GM21367 (cell line): ENCODE measurements around the gene CORO2B.

ENCODE experiments used
- ATAC-seq: cut with Tn5 transposase; IDR thresholded peaks from one replicate; pipeline ENCODE4 v1.9.1; 2021; ENCODE audit not compliant: unreplicated experiment

CORO2B gene

DNA sequence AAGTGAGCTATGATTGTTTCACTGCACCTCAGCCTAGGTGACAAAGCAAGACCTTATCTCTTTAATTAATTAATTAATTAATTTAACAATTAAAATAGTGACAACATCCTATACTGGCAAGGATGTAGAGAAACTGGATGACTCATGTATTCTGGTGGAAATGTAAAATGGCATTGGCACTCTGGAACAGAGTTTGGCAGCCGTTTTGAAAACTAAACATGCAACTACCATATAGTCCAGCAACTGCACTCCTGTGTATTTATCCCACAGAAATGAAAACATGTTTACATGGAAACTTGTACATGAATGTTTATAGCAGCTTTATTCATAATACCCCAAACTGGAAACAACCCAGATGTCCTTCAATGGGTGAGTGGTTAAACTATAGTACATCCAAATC, 185.3 kb downstream of the CORO2B start:
- no peak for ATAC-seq

DNA sequence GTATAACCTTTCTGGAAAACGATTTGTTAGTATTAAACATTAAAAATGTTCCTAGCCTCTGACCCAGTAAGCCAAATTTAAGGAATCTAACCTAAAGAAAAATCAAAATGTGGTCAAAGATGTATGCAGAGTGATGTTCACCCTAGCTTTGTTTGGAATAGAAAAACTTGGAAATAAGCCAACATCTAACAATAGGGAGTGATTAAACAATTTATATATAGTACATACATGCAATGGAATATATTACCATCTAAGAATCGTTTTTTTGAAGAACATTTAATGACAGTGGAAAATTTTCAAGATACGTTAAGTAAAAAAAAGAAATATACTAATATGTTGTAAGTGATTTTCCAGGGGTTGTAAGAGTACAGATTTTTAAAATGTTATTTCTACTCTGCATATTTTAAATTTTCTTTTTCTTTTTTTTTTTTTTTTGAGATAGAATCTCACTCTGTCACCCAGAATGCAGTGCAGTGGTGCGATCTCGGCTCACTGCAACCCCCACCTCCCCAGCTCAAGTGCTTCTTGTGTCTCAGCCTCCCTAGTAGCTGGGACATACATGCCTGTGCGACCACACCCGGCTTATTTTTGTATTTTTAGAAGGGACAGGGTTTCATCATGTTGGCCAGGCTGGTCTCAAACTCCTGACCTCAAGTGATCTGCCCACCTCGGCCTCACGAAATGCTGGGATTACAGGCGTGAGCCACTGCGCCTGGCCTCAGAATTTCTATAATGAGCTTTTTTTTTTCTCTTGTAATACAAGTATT, 187.0 kb downstream of the CORO2B start:
- ATAC-seq: no peak

DNA sequence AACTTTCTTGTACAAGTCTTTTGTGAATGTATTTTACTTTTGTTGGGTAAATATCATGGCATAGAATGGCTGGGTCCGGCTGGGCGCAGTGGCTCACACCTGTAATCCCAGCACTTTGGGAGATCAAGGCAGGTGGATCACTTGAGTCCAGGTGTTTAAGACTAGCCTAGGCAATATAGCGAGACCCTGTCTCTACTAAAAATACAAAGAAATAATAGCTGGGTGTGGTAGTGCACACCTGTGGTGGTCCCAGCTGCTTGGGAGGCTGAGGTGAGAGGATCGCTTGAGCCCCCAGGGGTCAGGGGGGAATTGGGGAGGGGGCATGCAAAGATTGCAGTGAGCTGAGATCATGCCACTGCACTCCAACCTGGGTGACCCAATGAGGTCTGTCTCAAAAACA, 189.0 kb downstream of the CORO2B start:
- ATAC-seq: no peak

DNA sequence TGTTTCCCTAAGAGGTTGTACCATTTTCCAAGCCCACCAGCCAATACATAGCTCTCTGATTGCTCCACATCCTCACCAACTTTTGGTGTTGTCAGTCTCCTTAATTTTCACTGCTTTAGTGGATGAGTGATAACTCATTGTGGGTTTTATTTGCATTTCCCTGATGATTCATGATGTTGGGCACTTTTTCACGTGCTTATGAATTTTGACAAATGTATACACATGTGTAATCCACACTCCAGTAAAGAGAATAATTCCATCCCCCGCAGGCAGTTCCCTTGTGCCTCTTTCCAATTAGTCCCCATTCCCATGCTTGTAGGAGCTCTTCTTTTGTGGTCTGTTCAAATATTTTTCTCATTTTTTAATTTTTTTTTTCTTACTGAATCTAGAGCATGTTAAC, 189.5 kb downstream of the CORO2B start:
- no peak for ATAC-seq

DNA sequence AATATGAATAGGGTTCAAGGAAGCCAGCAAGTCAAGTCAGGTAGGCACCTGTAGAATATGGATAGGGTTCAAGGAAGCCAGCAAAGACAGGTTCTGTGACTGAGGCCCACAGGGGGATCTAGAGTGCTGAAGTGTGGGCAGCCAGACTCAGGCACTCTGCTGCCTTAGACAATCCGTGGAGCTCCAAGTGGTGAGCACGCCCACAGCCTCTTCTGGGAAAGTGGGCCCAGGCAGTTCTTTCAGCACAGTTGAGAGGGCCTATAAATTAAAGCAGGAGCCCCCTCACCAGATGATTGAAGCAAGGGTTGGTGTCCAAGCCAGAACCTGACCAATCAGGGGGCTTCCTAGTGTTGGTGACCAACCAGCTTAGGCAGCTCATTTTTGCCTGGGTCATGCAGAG, 190.9 kb downstream of the CORO2B start:
- ATAC-seq: no peak

DNA sequence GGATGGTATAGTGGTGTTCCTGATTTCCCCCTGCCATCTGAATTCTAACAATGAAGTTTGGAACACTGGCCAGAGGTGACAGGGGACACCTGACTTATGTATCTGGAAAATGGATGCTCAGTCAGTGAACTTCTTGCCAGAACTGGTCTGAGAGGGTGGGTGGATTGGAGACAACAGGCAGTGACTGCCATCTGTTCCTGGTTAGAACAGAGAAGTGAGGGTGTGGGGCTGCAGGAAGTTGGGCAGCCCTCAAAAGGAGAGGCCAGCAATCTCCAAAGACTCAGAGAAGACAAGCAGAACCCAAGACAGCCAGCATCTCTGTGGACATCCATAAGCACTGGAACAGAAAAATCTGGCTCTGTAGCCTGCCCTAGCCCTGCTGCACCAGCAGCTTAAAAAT, 191.4 kb downstream of the CORO2B start:
- ATAC-seq: no peak

DNA sequence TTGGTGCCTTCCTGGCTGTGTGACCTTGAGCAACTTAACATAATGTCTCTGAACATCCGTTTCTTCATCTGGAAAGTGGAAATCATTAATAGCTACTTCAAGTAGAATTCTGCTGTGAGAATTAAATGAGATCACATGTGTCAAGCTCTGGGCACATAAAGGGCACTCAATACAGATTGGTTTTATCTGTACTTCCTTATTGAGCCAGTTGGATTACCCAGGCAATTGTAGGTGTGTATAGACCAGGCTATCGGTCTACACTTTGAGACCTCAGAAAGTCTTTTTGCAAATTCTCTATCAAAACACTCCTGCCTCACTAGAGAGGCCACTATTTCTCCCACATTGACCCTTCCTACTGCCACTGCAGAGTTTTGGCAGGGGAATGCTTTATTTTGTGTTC, 194.2 kb downstream of the CORO2B start:
- no peak for ATAC-seq

DNA sequence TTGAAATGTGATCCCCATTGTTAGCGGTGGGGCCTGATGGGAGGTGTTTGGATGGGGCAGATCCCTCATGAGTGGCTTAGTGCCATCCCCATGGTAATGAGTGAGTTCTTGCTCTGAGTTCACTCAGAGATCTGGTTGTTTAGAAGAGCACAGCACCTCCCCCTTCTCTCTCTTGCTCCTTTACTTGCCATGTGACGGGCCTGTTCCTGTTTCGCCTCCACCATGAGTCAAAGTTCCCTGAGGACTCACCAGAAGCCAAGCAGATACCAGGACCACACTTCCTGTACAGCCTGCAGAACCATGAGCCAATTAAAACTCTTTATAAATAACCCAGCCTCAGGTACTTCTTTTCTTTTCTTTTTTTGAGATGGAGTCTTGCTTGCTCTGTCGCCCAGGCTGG, 195.3 kb downstream of the CORO2B start:
- no peak for ATAC-seq

DNA sequence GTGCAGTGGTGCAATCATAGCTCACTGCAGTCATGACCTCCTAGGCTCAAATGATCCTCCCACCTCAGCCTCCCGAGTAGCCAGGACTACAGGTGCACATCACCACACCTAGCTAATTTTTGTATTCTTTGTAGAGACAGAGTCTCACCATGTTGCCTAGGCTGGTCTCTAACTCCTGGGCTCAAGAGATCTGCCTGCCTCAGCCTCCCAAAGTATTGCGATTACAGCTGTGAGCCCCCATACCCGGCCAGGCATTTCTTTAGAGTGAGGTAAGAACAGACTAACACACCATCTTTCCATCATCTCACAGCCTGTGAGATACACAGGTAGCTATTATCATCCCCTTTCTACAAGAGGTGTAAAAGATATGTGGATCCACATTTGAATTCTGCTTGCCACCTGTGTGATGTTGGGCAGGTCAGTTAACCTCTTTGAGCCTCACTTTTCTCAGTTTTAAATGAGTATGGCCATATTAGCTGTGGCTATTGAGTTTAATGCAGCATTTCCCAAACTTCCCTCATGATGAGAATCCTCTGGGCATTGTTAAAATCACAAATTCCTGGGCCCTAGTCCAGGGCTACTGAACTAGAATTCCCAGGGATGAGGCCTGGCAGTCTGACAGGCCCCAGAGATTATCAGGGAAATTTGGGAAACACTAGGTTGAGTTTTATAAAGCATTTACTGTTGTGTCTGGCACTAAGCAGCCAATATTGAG, 195.9 kb downstream of the CORO2B start:
- ATAC-seq: no peak

DNA sequence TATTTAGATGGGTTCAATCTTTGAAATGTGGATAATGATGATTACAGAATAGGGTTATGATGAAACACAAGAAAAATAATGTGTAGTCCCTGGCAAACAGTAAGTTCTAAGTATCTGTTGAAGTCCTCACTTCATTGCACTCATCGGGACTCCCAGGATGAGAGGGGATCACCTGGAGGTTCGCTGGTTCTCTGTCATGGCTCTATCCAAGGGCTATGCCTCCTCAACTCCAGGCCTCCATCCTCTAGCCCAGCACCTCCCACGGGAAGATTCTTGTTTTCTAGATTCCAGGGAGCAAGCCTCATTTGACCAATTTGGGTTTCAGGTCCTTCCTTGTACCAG, 196.4 kb downstream of the CORO2B start:
- no peak for ATAC-seq

DNA sequence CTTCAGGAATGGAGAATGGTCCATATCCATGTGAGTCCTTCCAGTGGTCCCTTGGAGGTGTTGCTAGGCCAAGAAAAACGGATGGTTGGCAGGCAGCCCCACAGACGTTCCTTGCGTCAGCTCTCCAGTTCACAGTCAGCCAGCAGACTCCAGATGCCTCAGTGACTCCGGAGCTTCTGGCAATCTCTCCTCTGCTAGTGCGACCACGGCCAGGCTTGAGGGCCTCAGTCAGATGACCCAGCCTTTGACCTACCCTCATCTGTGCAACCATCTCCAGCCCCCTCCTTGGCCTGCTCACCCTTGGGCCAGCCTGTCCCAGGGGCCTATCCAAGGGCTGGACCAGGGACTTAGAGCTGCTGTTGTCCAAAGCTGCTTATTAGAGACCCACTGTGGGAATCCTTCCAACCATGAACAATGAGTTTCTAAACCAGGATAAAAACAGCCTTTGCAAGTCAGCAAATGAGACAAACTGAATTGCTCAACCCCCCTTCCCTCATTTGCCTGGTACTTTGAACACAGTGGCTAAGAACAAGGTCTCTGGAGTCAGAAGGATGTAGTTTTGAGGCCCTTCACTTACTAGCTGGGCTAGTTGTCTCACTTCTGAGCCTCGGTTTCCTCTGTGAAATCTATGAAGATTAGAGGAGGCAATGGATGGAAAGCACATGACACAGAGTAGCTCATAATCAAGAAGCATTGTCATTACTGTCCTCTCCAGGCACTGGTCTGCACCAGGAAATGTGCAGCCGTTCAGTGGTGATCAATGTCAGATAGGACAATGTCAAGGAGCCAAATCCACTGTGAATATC, 197.1 kb downstream of the CORO2B start:
- no peak for ATAC-seq

DNA sequence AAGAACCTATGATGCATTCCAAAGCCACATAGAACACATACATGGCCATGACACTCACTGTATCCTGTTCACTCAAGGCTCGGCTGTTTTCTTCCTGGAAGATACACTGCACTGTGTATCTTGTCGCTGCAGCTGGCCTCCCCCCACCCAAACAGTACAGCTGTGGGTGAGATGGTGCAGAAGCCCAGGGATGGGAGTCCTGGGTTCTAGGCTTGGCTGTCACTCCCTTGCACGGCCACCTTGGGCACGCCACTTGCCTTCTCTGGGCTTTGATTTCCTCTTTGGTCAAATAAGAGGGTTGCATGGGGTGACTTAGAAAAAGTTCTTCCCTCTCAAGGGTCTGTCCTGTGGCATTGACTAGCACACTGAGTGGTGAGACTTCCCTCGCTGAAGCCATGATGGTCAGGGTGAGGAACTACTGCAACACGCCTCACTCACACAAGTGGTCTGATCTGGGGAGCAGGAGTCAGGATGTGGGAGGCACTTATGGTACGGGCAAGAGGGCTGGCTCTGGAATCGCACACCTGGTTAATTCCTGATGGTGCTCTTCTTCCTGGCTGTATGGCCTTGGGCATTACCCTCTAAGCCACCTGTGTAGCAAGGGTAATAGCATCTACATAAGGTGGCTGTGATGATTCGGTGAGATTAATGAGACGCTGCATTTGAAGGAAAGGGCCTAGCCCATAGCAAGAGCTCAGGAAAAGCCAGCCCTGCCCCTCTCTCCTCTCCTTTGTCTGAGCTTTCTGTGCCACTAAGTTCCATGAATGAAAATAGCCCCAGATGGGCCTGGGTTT, 197.9 kb downstream of the CORO2B start:
- no peak for ATAC-seq
